GM23338 (cell line): Measurements from ENCODE around the gene CPLX1. TPM values are rescaled to one million over a fixed set of nuclear protein-coding genes. Genes with fewer than 3 reads are reported as not detected.

ENCODE experiments used
- ATAC-seq: fragments of 200-7000 bp; cut with Tn5 transposase; 3 replicates; pipeline ENCODE4 v1.9.1; 2020
- DNase-seq: peaks from one replicate; pipeline ENCODE4 v3.0.0-alpha.2; 2015; ENCODE audit warnings: low spot score
- H2AFZ ChIP-seq: fragments of 200-600 bp; sonication (generic); 2 replicates; pipeline ENCODE4 v1.8.0; 2016; ENCODE audit warnings: antibody characterized with exemption, mild to moderate bottlenecking, moderate library complexity
- H3F3A ChIP-seq: fragments of 200-600 bp; sonication (generic); replicated peaks from 2 replicates; pipeline ENCODE4 v1.8.0; 2017; ENCODE audit warnings: antibody characterized with exemption, mixed run types, low read depth
- H3K27ac ChIP-seq: fragments of 200-600 bp; sonication (generic); 2 replicates; pipeline ENCODE4 v1.6.1; 2016; ENCODE audit warnings: low read depth
- H3K27me3 ChIP-seq: fragments of 200-600 bp; sonication (generic); 2 replicates; pipeline ENCODE4 v1.8.0; 2016; ENCODE audit warnings: mild to moderate bottlenecking, mixed run types, moderate library complexity; ENCODE audit not compliant: insufficient read depth
- H3K36me3 ChIP-seq: fragments of 200-600 bp; sonication (generic); 2 replicates; pipeline ENCODE4 v1.8.0; 2016; ENCODE audit warnings: mild to moderate bottlenecking; ENCODE audit not compliant: insufficient read depth
- H3K4me1 ChIP-seq: fragments of 200-600 bp; sonication (generic); 2 replicates; pipeline ENCODE4 v1.8.0; 2016; ENCODE audit warnings: mild to moderate bottlenecking, moderate library complexity; ENCODE audit not compliant: insufficient read depth
- H3K4me2 ChIP-seq: fragments of 200-600 bp; sonication (generic); 2 replicates; pipeline ENCODE4 v1.7.1; 2017; ENCODE audit warnings: mixed run types
- H3K4me3 ChIP-seq: fragments of 200-600 bp; sonication (generic); 2 replicates; pipeline ENCODE4 v1.6.1; 2016; ENCODE audit warnings: mixed run types
- H3K79me2 ChIP-seq: fragments of 200-600 bp; sonication (generic); replicated peaks from 2 replicates; pipeline ENCODE4 v1.8.0; 2017; ENCODE audit warnings: mild to moderate bottlenecking; ENCODE audit not compliant: insufficient read depth
- H3K9me2 ChIP-seq: fragments of 200-600 bp; sonication (generic); 2 replicates; pipeline ENCODE4 v1.8.0; 2017; ENCODE audit not compliant: insufficient read depth
- H4K20me1 ChIP-seq: fragments of 200-600 bp; sonication (generic); replicated peaks from 2 replicates; pipeline ENCODE4 v1.8.0; 2017; ENCODE audit warnings: mild to moderate bottlenecking; ENCODE audit not compliant: insufficient read depth
- H3K27ac Mint-ChIP-seq: 2 replicates; pipeline ENCODE4 v1.8.0; 2020; ENCODE audit warnings: inconsistent platforms, mild to moderate bottlenecking, moderate library complexity, mixed read lengths
- H3K27me3 Mint-ChIP-seq: 3 replicates; pipeline ENCODE4 v1.8.0; 2022; ENCODE audit warnings: low read depth, mild to moderate bottlenecking, moderate library complexity, mixed read lengths, inconsistent platforms; ENCODE audit not compliant: insufficient read depth, poor library complexity
- H3K36me3 Mint-ChIP-seq: 3 replicates; pipeline ENCODE4 v1.8.0; 2021; ENCODE audit warnings: low read depth, mild to moderate bottlenecking, inconsistent platforms, moderate library complexity, mixed read lengths
- H3K4me1 Mint-ChIP-seq: 3 replicates; pipeline ENCODE4 v1.8.0; 2020; ENCODE audit warnings: mild to moderate bottlenecking, inconsistent platforms, mixed read lengths
- H3K4me3 Mint-ChIP-seq: 3 replicates; pipeline ENCODE4 v1.8.0; 2021; ENCODE audit warnings: moderate library complexity, mild to moderate bottlenecking, inconsistent platforms, mixed read lengths
- H3K9me3 Mint-ChIP-seq: 3 replicates; pipeline ENCODE4 v1.8.0; 2020; ENCODE audit warnings: moderate library complexity, mild to moderate bottlenecking, inconsistent platforms, mixed read lengths
- CREB1 ChIP-seq: fragments of 250-450 bp; sonication (Bioruptor Pico); IDR thresholded peaks from 2 replicates; pipeline ENCODE4 v1.5.0; 2020; ENCODE audit warnings: low read depth, mild to moderate bottlenecking, moderate library complexity
- CTCF ChIP-seq, 2 experiments: fragments of 200-600 bp in 1 of 2; sonication (generic) in 1 of 2; conservative IDR thresholded peaks; 2 replicates each; pipeline versions ENCODE4 v1.5.1 to v1.6.1; 2016 to 2017; ENCODE audit warnings: antibody characterized with exemption in 2 of 2, low read depth in 2 of 2, mild to moderate bottlenecking in 2 of 2, moderate library complexity in 1 of 2
- EZH2 ChIP-seq: fragments of 200-600 bp; sonication (generic); IDR thresholded peaks from one replicate; pipeline ENCODE4 v1.8.0; 2017; ENCODE audit warnings: antibody characterized with exemption, mild to moderate bottlenecking, low read depth; ENCODE audit not compliant: unreplicated experiment
- EZH2phosphoT487 ChIP-seq: fragments of 200-600 bp; sonication (generic); IDR thresholded peaks from one replicate; pipeline ENCODE4 v1.8.1; 2018; ENCODE audit warnings: antibody characterized with exemption; ENCODE audit not compliant: unreplicated experiment
- JUNB ChIP-seq: IDR thresholded peaks from one replicate; pipeline ENCODE4 v1.6.1; 2016; ENCODE audit warnings: antibody characterized with exemption; ENCODE audit not compliant: unreplicated experiment
- NANOG ChIP-seq: IDR thresholded peaks from 2 replicates; pipeline ENCODE4 v1.6.1; 2016; ENCODE audit warnings: antibody characterized with exemption, borderline replicate concordance
- POLR2AphosphoS5 ChIP-seq: IDR thresholded peaks from 2 replicates; pipeline ENCODE4 v1.6.1; 2016; ENCODE audit warnings: antibody characterized with exemption, low read depth
- REST ChIP-seq: IDR thresholded peaks from one replicate; pipeline ENCODE4 v1.6.1; 2018; ENCODE audit warnings: antibody characterized with exemption; ENCODE audit not compliant: unreplicated experiment
- STAT1 ChIP-seq: IDR thresholded peaks from one replicate; pipeline ENCODE4 v1.6.1; 2016; ENCODE audit warnings: antibody characterized with exemption; ENCODE audit not compliant: unreplicated experiment
- ZNF114 ChIP-seq: fragments of 250-450 bp; sonication (Bioruptor Pico); IDR thresholded peaks from 2 replicates; pipeline ENCODE4 v1.5.0; 2020; ENCODE audit warnings: mild to moderate bottlenecking, moderate library complexity
- ZNF331 ChIP-seq: fragments of 250-450 bp; sonication (Bioruptor Pico); IDR thresholded peaks from 2 replicates; pipeline ENCODE4 v1.5.0; 2020; ENCODE audit warnings: low read depth, mild to moderate bottlenecking, moderate library complexity
- ZNF462 ChIP-seq: fragments of 250-450 bp; sonication (Bioruptor Pico); IDR thresholded peaks from 2 replicates; pipeline ENCODE4 v1.5.0; 2020; ENCODE audit warnings: mild to moderate bottlenecking, moderate library complexity
- polyA plus RNA-seq: library from polyadenylated mRNA; unstranded; fragments of >200 nt; fragmentation: Nextera tagmentation; extraction: Ambion mirVana; gene quantifications from 2 replicates; pipeline ENCODE4 v1.2.1, GENCODE V29; 2016
- total RNA-seq: library from RNA; depleted of rRNA; stranded (reverse); fragments of >200 nt; shearing (Covaris generic); gene quantifications from 2 replicates; pipeline ENCODE4 v1.2.3, GENCODE V29; 2014
- TF ChIP-seq, protein P1 (sequence below): IDR thresholded peaks from 2 replicates; pipeline ENCODE4 v1.6.1; 2016; ENCODE audit warnings: antibody characterized with exemption

CPLX1 gene
- total and polyA plus RNA-seq, 2 experiments from 2014 or later: 0.86 to 0.97 TPM

DNA sequence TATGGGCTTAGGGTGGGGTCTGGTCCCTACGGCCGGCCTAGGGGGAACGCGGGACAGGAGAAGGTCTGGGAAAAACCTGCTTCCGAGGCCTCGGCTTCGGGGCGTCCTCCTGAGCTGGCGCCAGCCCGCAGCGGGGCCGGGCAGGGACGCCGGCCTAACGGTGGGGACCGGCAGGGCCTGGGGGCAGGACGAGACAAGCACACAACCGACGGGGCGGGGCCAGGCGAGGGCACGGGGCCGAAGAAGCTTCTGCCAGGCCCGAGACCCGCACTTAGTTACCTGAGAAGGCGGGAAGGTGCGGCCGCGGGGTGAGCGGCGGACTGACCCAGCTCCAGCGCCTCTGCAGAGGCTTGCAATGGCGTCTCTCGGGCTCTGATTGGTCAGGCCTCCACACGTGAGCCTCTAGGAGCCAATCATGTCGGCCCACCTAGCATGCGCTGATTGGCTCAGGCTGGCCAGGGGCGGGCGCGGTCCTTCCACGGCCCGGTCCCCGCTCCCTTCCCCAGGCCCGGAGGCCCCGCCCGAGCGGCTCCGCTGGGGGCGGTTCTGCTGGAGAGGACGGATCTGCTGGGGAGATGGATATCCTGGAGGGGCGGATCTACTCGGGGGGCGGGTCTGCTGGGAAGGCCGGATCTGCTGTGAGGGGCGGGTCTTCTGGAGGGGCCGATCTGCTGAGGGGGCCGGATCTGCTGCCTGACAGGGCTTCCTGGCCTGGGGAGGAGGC is 44.3 kb downstream of the CPLX1 start:
- peak overlapping the region; percentile 97 for H3K4me3 ChIP-seq
- peaks cover 23% of the 10 kb centered on the region for H3K36me3 ChIP-seq
- no peaks in the 10 kb centered on the region for H3K9me2 ChIP-seq
- H3K27ac ChIP-seq: peak overlapping the region; percentile 94; the same call in 1 of the 2 replicates
- H3K9me3 Mint-ChIP-seq: no peaks in the 10 kb centered on the region
- peaks cover 39% of the 10 kb centered on the region for H3K27me3 ChIP-seq
- peak overlapping the region; percentile 85 for H3K4me3 Mint-ChIP-seq
- H3K27ac Mint-ChIP-seq: peak overlapping the region; percentile 91; the same call in 1 of the 2 replicates
- H3K27me3 Mint-ChIP-seq: peaks cover 56% of the 10 kb centered on the region
- peaks cover 29% of the 10 kb centered on the region for H3K4me1 Mint-ChIP-seq
- peaks cover 36% of the 10 kb centered on the region for H4K20me1 ChIP-seq
- TF ChIP-seq STAT1 (no peak), CREB1 (CRISPR knock-in tag) (peak; percentile 91), ZNF331 (no peak), ZNF462 (CRISPR knock-in tag) (no peak), NANOG (no peak), ZNF114 (no peak), POLR2AphosphoS5 (peak; percentile 95), JUNB (no peak), REST (no peak), CTCF (conservative IDR thresholded peaks at IDR 0.05; ENCODE audit: low read depth in 2 of 2) (no peak), EZH2phosphoT487 (no peak), EZH2 (no peak)
- TF ChIP-seq, protein P1, sequence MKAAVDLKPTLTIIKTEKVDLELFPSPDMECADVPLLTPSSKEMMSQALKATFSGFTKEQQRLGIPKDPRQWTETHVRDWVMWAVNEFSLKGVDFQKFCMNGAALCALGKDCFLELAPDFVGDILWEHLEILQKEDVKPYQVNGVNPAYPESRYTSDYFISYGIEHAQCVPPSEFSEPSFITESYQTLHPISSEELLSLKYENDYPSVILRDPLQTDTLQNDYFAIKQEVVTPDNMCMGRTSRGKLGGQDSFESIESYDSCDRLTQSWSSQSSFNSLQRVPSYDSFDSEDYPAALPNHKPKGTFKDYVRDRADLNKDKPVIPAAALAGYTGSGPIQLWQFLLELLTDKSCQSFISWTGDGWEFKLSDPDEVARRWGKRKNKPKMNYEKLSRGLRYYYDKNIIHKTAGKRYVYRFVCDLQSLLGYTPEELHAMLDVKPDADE: no peak
- H2AFZ ChIP-seq: peak overlapping the region; percentile 94; the same call in 1 of the 2 replicates
- H3K4me1 ChIP-seq: peaks cover 32% of the 10 kb centered on the region; the same call in 1 of the 2 replicates
- peaks cover 25% of the 10 kb centered on the region for H3F3A ChIP-seq
- peaks cover 49% of the 10 kb centered on the region for H3K79me2 ChIP-seq
- peaks cover 41% of the 10 kb centered on the region for H3K36me3 Mint-ChIP-seq
- ATAC-seq (peak; percentile 88), DNase-seq (peak; percentile 98)
- peak overlapping the region; percentile 99 for H3K4me2 ChIP-seq
